T-helper 17 cell (primary cell): ENCODE results near the gene SLFNL1. TPM values are rescaled to one million over a fixed set of nuclear protein-coding genes. Genes with fewer than 3 reads are reported as not detected.

ENCODE experiments used
- ATAC-seq: fragments of 150-1000 bp; cut with Tn5 transposase; 2 replicates; pipeline ENCODE4 v1.10.0; 2021; ENCODE audit warnings: mild to moderate bottlenecking, moderate library complexity
- DNase-seq, 3 donors: peaks; one replicate each; pipeline versions ENCODE4 v3.0.0 to v3.0.0-alpha.2; 2020 to 2021
- H3K9me3 ChIP-seq: one replicate; pipeline ENCODE4 v1.7.0; 2013; ENCODE audit warnings: low read length, mild to moderate bottlenecking; ENCODE audit not compliant: control insufficient read depth, poor library complexity, severe bottlenecking
- H3K27ac Mint-ChIP-seq: one replicate; pipeline ENCODE4 v1.8.0; 2022; ENCODE audit warnings: mild to moderate bottlenecking, moderate library complexity, mixed read lengths
- H3K27me3 Mint-ChIP-seq: one replicate; pipeline ENCODE4 v1.8.0; 2022; ENCODE audit warnings: mixed read lengths
- H3K36me3 Mint-ChIP-seq: one replicate; pipeline ENCODE4 v1.8.0; 2022; ENCODE audit warnings: low read depth, mixed read lengths
- H3K4me1 Mint-ChIP-seq: one replicate; pipeline ENCODE4 v1.8.0; 2022; ENCODE audit warnings: mild to moderate bottlenecking, mixed read lengths
- H3K4me3 Mint-ChIP-seq: one replicate; pipeline ENCODE4 v1.8.0; 2022; ENCODE audit warnings: mild to moderate bottlenecking, moderate library complexity, mixed read lengths
- total RNA-seq, 4 donors: library from RNA in 2 of 4; stranded (reverse) in 2 of 4; gene quantifications; one replicate each; pipeline ENCODE4 v1.2.3 and lab custom pipeline; 2022 to 2026

The SLFNL1 gene
- total RNA-seq, 2 donors from 2014 or later: 0.18 to 0.22 TPM

DNA sequence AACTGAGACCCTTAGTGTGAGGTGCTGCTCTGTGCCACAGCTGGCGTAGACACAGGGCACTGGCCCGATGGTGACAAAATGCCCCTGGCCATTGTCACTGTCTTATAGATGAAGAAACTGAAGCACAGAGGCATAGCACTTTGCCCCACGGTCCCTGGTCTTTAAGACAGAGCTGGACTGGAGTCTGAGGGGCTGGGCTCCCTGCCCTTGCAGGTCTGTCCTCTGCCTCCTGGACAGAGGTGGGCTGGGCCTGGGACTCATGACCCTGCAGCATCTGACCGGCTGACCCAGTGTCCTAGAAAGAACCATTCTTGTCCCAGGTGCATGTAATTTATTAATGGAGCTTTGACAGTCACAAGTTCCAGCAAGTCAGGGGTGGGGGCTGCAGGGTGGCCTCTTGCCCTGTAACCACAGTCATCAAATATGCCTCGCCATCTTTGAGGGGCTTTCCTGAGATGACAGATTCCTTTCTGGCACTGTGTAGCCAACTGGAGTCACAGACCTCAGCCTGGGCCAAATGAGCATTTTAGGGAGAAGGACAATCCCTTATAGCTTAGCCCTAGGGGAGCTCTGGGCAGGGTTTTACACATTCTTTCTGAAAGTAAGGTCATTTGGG, 6.1 kb downstream of the SLFNL1 start:
- no peak for ATAC-seq
- Mint-ChIP-seq H3K4me1 (peaks cover 20% of the 10 kb centered on the region), H3K4me3 (no peak overlapping the region), H3K36me3 (peaks cover 5% of the 10 kb centered on the region), H3K27ac (peak overlapping the region; percentile 80), H3K27me3 (no peaks in the 10 kb centered on the region)
- H3K9me3 ChIP-seq: no peaks in the 10 kb centered on the region
- DNase-seq: no peak

- peaks cover 20% of the 10 kb centered on the region for H3K4me1 Mint-ChIP-seq
- H3K36me3 Mint-ChIP-seq: peaks cover 7% of the 10 kb centered on the region
- no peak for ATAC-seq
- no peak for DNase-seq
- H3K27me3 Mint-ChIP-seq: no peaks in the 10 kb centered on the region
- peak overlapping the region; percentile 80 for H3K27ac Mint-ChIP-seq
- no peaks in the 10 kb centered on the region for H3K9me3 ChIP-seq
- no peak overlapping the region for H3K4me3 Mint-ChIP-seq
These were observed 6.7 kb downstream of the SLFNL1 start for GRCh38 chr1:41014871-41015270.

DNA sequence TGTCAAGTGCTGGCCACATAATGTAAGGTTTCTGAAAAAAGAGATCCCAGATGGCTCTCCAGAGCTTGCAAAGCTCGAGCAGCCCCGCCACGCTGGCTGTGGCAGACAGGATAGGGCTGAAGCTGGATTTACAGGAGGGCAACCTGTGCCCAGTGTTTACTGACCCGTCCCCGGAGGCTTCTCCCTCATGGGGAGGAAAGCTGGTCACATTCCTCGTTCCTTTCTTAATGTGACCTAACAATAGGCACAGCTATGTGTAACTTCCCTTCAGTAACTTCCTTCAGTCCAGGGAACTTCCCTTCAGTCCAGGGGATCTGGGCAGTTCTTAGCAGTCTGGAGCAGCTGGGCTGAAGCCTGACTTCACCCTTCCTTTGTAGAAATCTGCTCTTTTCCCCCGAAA, 7.7 kb downstream of the SLFNL1 start:
- no peak for ATAC-seq
- no peak for DNase-seq
- no peak overlapping the region for H3K4me3 Mint-ChIP-seq
- H3K4me1 Mint-ChIP-seq: peaks cover 14% of the 10 kb centered on the region
- no peaks in the 10 kb centered on the region for H3K27me3 Mint-ChIP-seq
- H3K9me3 ChIP-seq: no peaks in the 10 kb centered on the region
- peaks cover 9% of the 10 kb centered on the region for H3K36me3 Mint-ChIP-seq
- no peak overlapping the region for H3K27ac Mint-ChIP-seq

DNA sequence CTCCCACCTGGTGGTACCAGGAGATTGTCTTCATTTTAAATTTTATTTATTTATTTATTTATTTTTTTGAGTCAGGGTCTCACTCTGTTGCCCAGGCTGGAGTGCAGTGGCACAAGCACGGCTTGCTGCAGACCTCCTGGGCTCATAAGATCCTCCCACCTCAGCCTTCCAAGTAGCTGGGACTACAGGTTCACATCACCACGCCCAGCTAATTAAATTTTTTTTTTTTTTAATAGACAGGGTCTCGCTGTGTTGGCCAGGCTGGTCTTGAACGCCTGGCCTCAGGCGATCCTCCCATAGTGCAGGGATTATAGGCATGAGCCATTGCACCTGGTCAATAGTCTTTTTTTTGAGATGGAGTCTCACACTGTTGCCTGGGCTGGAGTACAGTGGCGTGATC, 8.5 kb downstream of the SLFNL1 start:
- no peaks in the 10 kb centered on the region for H3K27me3 Mint-ChIP-seq
- DNase-seq (no peak), ATAC-seq (no peak)
- peaks cover 13% of the 10 kb centered on the region for H3K36me3 Mint-ChIP-seq
- H3K9me3 ChIP-seq: no peaks in the 10 kb centered on the region
- H3K4me3 Mint-ChIP-seq: no peak overlapping the region
- no peak overlapping the region for H3K27ac Mint-ChIP-seq
- H3K4me1 Mint-ChIP-seq: peaks cover 14% of the 10 kb centered on the region

DNA sequence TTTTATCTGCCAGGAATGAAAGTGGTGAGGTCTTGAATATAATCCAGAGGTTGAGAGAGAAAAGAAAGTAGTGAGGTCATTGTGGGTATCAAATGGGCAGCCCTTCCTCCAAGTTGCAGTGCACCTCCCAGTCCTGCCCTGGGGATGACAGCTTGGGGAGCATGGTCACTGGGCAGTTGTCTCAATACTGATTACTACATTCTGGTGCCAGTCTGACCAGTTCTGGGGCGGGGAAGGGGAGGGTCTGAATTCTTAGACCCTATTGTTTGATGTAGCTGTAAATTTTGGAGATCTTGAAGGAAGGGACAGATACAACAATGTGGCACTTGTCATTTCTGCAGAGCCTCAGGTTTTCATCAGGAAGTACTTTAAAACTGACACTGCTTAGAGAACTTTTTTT, 11.2 kb downstream of the SLFNL1 start:
- Mint-ChIP-seq H3K36me3 (peaks cover 14% of the 10 kb centered on the region), H3K4me3 (no peak overlapping the region), H3K4me1 (peaks cover 14% of the 10 kb centered on the region), H3K27me3 (no peaks in the 10 kb centered on the region), H3K27ac (no peak overlapping the region)
- DNase-seq (no peak), ATAC-seq (no peak)
- no peaks in the 10 kb centered on the region for H3K9me3 ChIP-seq

GRCh38 chr1:41009466-41009865, 12.1 kb downstream of the SLFNL1 start:
- Mint-ChIP-seq H3K27ac (no peak overlapping the region), H3K4me1 (peaks cover 7% of the 10 kb centered on the region), H3K4me3 (no peak overlapping the region), H3K36me3 (peaks cover 12% of the 10 kb centered on the region), H3K27me3 (no peaks in the 10 kb centered on the region)
- no peaks in the 10 kb centered on the region for H3K9me3 ChIP-seq
- DNase-seq: no peak
- no peak for ATAC-seq

DNA sequence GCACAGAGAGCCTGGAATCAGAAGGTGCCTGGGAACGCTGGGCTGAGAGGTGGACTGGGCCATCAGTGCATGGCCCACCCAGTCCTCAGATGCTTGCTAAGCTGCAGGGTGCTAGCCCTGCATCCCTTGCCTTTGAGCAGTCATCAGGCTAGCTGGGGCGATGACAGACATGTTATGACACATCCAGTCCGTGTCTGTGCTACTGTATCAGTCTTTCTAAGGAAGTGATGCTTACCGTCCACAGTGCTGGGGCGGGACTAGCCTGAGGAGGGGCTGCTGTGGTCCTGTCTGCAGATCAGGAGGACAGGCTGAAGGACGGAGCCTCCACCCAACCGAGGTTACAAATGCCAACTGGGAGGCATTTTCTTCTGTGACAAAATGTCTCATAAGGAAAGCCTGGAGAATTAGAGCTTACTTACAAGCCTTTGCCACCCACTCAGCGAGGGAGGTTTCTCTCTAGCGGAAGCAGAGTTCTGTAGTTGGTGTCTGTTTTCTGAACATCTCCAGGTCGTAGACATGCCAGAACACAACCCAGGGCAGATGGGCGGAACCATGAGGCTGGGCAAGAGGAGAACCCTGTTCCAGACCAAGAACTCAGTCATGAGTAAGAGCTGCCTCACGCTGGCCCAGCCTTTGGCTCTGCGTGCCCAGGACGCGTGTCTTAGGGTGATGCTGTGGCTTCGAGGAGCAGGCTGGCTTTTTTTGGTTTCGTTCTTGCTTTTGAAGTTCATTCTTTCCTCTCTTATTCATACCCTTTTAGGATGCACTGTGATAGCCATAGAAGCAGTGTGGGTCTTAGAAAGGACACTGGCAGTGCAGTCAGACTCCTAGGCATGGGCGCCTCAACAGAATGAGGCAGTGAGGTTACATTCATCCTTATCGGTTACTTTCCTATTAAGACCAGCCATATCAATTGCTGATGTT, 14.3 kb downstream of the SLFNL1 start:
- Mint-ChIP-seq H3K27me3 (no peaks in the 10 kb centered on the region), H3K4me1 (peaks cover 16% of the 10 kb centered on the region), H3K36me3 (peaks cover 12% of the 10 kb centered on the region), H3K4me3 (no peak overlapping the region), H3K27ac (peak overlapping the region; percentile 29)
- DNase-seq (no peak), ATAC-seq (no peak)
- H3K9me3 ChIP-seq: no peaks in the 10 kb centered on the region

DNA sequence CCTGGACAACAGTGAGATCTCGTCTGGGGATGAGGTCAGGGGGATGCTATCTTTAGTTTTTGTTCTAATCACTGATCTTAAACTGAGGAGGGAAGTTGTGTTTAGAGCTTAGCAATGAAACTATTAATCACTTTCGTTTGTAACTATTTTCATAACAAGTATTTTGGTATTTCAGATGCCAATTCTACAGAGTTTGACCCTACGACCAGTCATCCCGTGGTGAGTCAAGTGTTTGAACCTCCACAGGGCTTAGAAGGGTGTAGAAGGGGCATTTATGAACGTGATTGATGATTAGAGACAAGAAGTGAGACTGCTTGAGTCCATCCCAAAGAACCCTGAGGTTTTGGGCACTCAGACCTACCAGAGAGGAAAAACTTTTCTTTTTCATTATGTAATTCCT, 15.6 kb downstream of the SLFNL1 start:
- Mint-ChIP-seq H3K27me3 (no peaks in the 10 kb centered on the region), H3K36me3 (peaks cover 9% of the 10 kb centered on the region), H3K27ac (no peak overlapping the region)

GRCh38 chr1:41003640-41004220, 17.8 kb downstream of the SLFNL1 start:
- Mint-ChIP-seq H3K27ac (peak overlapping the region; percentile 53), H3K27me3 (no peaks in the 10 kb centered on the region), H3K4me3 (no peak overlapping the region), H3K36me3 (peaks cover 16% of the 10 kb centered on the region), H3K4me1 (peaks cover 19% of the 10 kb centered on the region)
- DNase-seq: peak; percentile 45 to 75 (median 52)
- no peaks in the 10 kb centered on the region for H3K9me3 ChIP-seq
- ATAC-seq: peak; percentile 99

More for the DNA sequence above, 15.6 kb downstream of the SLFNL1 start:
- Mint-ChIP-seq H3K4me1 (peaks cover 14% of the 10 kb centered on the region), H3K4me3 (no peak overlapping the region)
- ATAC-seq (no peak), DNase-seq (no peak)
- H3K9me3 ChIP-seq: no peaks in the 10 kb centered on the region

GRCh38 chr1:41003127-41003639, 18.3 kb downstream of the SLFNL1 start:
- no peak for DNase-seq
- Mint-ChIP-seq H3K27me3 (no peaks in the 10 kb centered on the region), H3K27ac (peak overlapping the region; percentile 53), H3K4me1 (peaks cover 19% of the 10 kb centered on the region), H3K4me3 (peak overlapping the region; percentile 28), H3K36me3 (peaks cover 15% of the 10 kb centered on the region)
- no peaks in the 10 kb centered on the region for H3K9me3 ChIP-seq
- ATAC-seq: no peak

DNA sequence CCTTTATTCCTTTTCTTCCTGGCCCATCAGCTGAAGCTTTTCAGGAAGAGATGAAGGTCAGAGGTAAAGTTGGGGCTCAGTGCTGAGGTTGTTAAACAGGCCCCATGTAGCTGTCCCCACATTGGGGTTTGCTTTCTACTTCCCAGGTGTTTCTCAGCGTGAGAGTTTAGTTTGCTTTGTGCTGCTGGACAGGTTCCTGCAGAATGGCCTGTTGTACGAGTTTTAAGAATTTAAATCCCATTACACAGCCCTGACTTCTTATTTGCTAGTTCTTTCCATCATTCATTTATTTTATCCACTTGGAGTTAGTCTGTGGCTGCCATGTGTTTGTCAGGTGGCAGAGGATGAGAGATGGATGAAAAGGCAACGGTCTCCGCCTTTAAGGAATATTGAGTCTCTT, 22.9 kb downstream of the SLFNL1 start:
- peaks cover 17% of the 10 kb centered on the region for H3K36me3 Mint-ChIP-seq

DNA sequence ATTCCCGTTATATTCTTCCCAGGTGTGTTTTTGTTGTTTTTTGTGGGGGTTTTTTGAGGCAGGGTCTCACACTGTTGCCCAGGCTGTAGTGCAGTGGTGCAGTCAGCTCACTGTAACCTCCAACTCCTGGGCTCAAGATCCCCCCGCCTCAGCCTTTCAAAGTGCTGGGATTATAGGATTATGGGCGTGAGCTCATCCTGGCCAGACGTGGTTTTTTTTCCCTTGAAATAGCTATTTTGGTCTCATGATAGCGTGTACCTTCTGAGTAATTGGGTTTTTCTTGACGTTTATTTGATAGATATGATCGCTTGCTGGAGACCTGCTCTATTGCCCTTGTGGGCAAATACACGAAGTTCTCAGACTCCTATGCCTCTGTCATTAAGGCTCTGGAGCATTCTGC, 24.4 kb downstream of the SLFNL1 start:
- H3K36me3 Mint-ChIP-seq: peaks cover 20% of the 10 kb centered on the region

More for the DNA sequence above, 22.9 kb downstream of the SLFNL1 start:
- Mint-ChIP-seq H3K4me1 (peaks cover 19% of the 10 kb centered on the region), H3K27me3 (no peaks in the 10 kb centered on the region), H3K4me3 (no peak overlapping the region), H3K27ac (no peak overlapping the region)
- no peaks in the 10 kb centered on the region for H3K9me3 ChIP-seq
- no peak for DNase-seq
- ATAC-seq: no peak

GRCh38 chr1:40989066-40989465, 32.5 kb downstream of the SLFNL1 start:
- DNase-seq: no peak
- Mint-ChIP-seq H3K27me3 (no peaks in the 10 kb centered on the region), H3K27ac (peak overlapping the region; percentile 29), H3K36me3 (peaks cover 22% of the 10 kb centered on the region), H3K4me3 (no peak overlapping the region), H3K4me1 (peaks cover 4% of the 10 kb centered on the region)
- no peaks in the 10 kb centered on the region for H3K9me3 ChIP-seq
- no peak for ATAC-seq

More for the DNA sequence above, 24.4 kb downstream of the SLFNL1 start:
- DNase-seq: no peak
- H3K4me3 Mint-ChIP-seq: no peak overlapping the region
- peaks cover 7% of the 10 kb centered on the region for H3K4me1 Mint-ChIP-seq
- H3K27me3 Mint-ChIP-seq: no peaks in the 10 kb centered on the region
- H3K27ac Mint-ChIP-seq: no peak overlapping the region
- H3K9me3 ChIP-seq: no peaks in the 10 kb centered on the region
- no peak for ATAC-seq
